Liver (tissue), 9 donors: ENCODE results near the gene MPPED2. TPM values are rescaled to one million over a fixed set of nuclear protein-coding genes. Genes with fewer than 3 reads are reported as not detected.

Source experiments
- DNase-seq: peaks from one replicate; pipeline ENCODE4 v3.0.0-alpha.2; 2017; ENCODE audit warnings: low spot score
- H3K27ac ChIP-seq, 2 donors: one replicate each; pipeline ENCODE4 v1.7.0; 2013; ENCODE audit warnings: inconsistent platforms in 2 of 2, low read length in 2 of 2, control low read depth in 1 of 2, low read depth in 1 of 2, mild to moderate bottlenecking in 1 of 2
- H3K27me3 ChIP-seq, 4 donors: one replicate each; pipeline versions ENCODE4 v1.6.1 to v1.7.0; 2013; ENCODE audit warnings: low read length in 3 of 4, inconsistent platforms in 1 of 4, mild to moderate bottlenecking in 1 of 4, moderate library complexity in 1 of 4; ENCODE audit not compliant: control insufficient read depth in 4 of 4, insufficient read depth in 4 of 4
- H3K36me3 ChIP-seq, 4 donors: one replicate each; pipeline versions ENCODE4 v1.6.1 to v1.7.0; 2013; ENCODE audit warnings: low read length in 3 of 4, mild to moderate bottlenecking in 3 of 4, low read depth in 1 of 4, moderate library complexity in 1 of 4; ENCODE audit not compliant: control insufficient read depth in 4 of 4, insufficient read depth in 3 of 4
- H3K4me1 ChIP-seq, 4 donors: one replicate each; pipeline versions ENCODE4 v1.6.1 to v1.7.0; 2013; ENCODE audit warnings: low read length in 3 of 4, mild to moderate bottlenecking in 3 of 4, moderate library complexity in 1 of 4; ENCODE audit not compliant: control insufficient read depth in 4 of 4, insufficient read depth in 4 of 4
- H3K4me3 ChIP-seq, 3 donors: one replicate each; pipeline versions ENCODE4 v1.6.1 to v1.7.0; 2013; ENCODE audit warnings: low read length in 3 of 3, control low read depth in 1 of 3, low read depth in 1 of 3, mild to moderate bottlenecking in 1 of 3
- H3K9ac ChIP-seq, 2 donors: one replicate each; pipeline ENCODE4 v1.7.0; 2013; ENCODE audit warnings: low read length in 2 of 2, mild to moderate bottlenecking in 2 of 2, moderate library complexity in 2 of 2, control low read depth in 1 of 2, low read depth in 1 of 2
- H3K9me3 ChIP-seq, 4 donors: one replicate each; pipeline versions ENCODE4 v1.6.1 to v1.7.0; 2013; ENCODE audit warnings: low read length in 3 of 4; ENCODE audit not compliant: control insufficient read depth in 4 of 4
- ATF3 ChIP-seq: IDR thresholded peaks from 2 replicates; pipeline ENCODE4 v1.6.1; 2016; ENCODE audit warnings: antibody characterized with exemption
- CTCF ChIP-seq: fragments of 150-350 bp; IDR thresholded peaks from 2 replicates; pipeline ENCODE4 v1.5.1; 2017; ENCODE audit warnings: improper control_type of control experiment, low read depth, low read length; ENCODE audit not compliant: missing input control
- EGR1 ChIP-seq, 2 donors: IDR thresholded peaks; 2 replicates each; pipeline ENCODE4 v1.6.1; 2016 to 2018; ENCODE audit warnings: antibody characterized with exemption in 2 of 2, low read depth in 2 of 2
- FOXA1 ChIP-seq: IDR thresholded peaks from 2 replicates; pipeline ENCODE4 v1.6.1; 2016; ENCODE audit warnings: antibody characterized with exemption
- FOXA2 ChIP-seq: IDR thresholded peaks from 2 replicates; pipeline ENCODE4 v1.6.1; 2016; ENCODE audit warnings: antibody characterized with exemption
- GABPA ChIP-seq, 2 donors: IDR thresholded peaks in 1 of 2; conservative IDR thresholded peaks in 1 of 2; 2 replicates each; pipeline ENCODE4 v1.6.1; 2016; ENCODE audit warnings: antibody characterized with exemption in 2 of 2, mild to moderate bottlenecking in 1 of 2, moderate library complexity in 1 of 2
- HNF4G ChIP-seq: IDR thresholded peaks from 2 replicates; pipeline ENCODE4 v1.6.1; 2016; ENCODE audit warnings: antibody characterized with exemption
- JUND ChIP-seq, 2 donors: IDR thresholded peaks; 2 replicates each; pipeline ENCODE4 v1.6.1; 2016; ENCODE audit warnings: antibody characterized with exemption in 2 of 2
- MAX ChIP-seq: IDR thresholded peaks from 2 replicates; pipeline ENCODE4 v1.6.1; 2016; ENCODE audit warnings: antibody characterized with exemption
- NR2F2 ChIP-seq: IDR thresholded peaks from 2 replicates; pipeline ENCODE4 v1.6.1; 2016; ENCODE audit warnings: antibody characterized with exemption
- RAD21 ChIP-seq, 2 donors: IDR thresholded peaks; 2 replicates each; pipeline ENCODE4 v1.6.1; 2016; ENCODE audit warnings: antibody characterized with exemption in 2 of 2, mild to moderate bottlenecking in 2 of 2
- RXRA ChIP-seq, 2 donors: IDR thresholded peaks; 2 replicates each; pipeline ENCODE4 v1.6.1; 2017 to 2018; ENCODE audit warnings: antibody characterized with exemption in 2 of 2, mild to moderate bottlenecking in 1 of 2
- SP1 ChIP-seq: IDR thresholded peaks from 2 replicates; pipeline ENCODE4 v1.6.1; 2018; ENCODE audit warnings: antibody characterized with exemption, mild to moderate bottlenecking
- TAF1 ChIP-seq: conservative IDR thresholded peaks from 2 replicates; pipeline ENCODE4 v1.6.1; 2016; ENCODE audit warnings: antibody characterized with exemption, mild to moderate bottlenecking
- YY1 ChIP-seq: IDR thresholded peaks from 2 replicates; pipeline ENCODE4 v1.6.1; 2016; ENCODE audit warnings: antibody characterized with exemption, mild to moderate bottlenecking
- ZBTB33 ChIP-seq: IDR thresholded peaks from 2 replicates; pipeline ENCODE4 v1.6.1; 2016; ENCODE audit warnings: antibody characterized with exemption
- WGBS: extraction: QIAGEN DNeasy Blood & Tissue Kit; methylation state at CpG from one replicate; pipeline ENCODE4 v1.1.7; 2013; 5-methylcytosine and 5-hydroxymethylcytosine counted together
- polyA plus RNA-seq, 2 donors: library from polyadenylated mRNA; stranded (reverse) in 1 of 2; unstranded in 1 of 2; fragments of 200-250 nt in 1 of 2; fragments of >200 nt in 1 of 2; fragmentation: Nextera tagmentation in 1 of 2; extraction: Ambion mirVana in 1 of 2; gene quantifications; one replicate each; pipeline versions ENCODE4 v1.2.1 to v1.2.3, GENCODE V29; 2013 to 2015
- total RNA-seq, 2 donors: library from RNA; depleted of rRNA; stranded (reverse); fragments of >200 nt; gene quantifications; one replicate each; pipeline ENCODE4 v1.2.3, GENCODE V29; 2014
- donor health status: healthy.
- donor health status: healthy.
- donor health status: healthy.
- donor health status: healthy.
- donor health status: healthy.

MPPED2 gene
- total and polyA plus RNA-seq, 4 donors = 0.22 to 1.6 (median 0.47) TPM

- no peak for DNase-seq
- Histone ChIP-seq H3K36me3 (no peaks in the 10 kb centered on the region), H3K9ac (no peak overlapping the region), H3K4me3 (peak overlapping the region in 1 of 3 donors; percentile 81), H3K27me3 (peaks cover 0 to 2% (median 0%) of the 10 kb centered on the region in 4 donors), H3K9me3 (no peaks in the 10 kb centered on the region), H3K4me1 (peaks cover 1 to 24% (median 15%) of the 10 kb centered on the region in 4 donors), H3K27ac (no peak overlapping the region)
- WGBS = 32% methylated on average over 29 of the region's 29 CpGs
- no peak for TF ChIP-seq HNF4G
- no peak for TF ChIP-seq FOXA2
- no peak for TF ChIP-seq TAF1
- TF ChIP-seq RXRA (IDR thresholded peaks at IDR 0.05) = no peak
- no peak for TF ChIP-seq ATF3
- no peak for TF ChIP-seq NR2F2
- no peak for TF ChIP-seq YY1
- no peak for TF ChIP-seq EGR1 (IDR thresholded peaks at IDR 0.05; ENCODE audit: low read depth in 2 of 2)
- no peak for TF ChIP-seq SP1
- no peak for TF ChIP-seq ZBTB33
- TF ChIP-seq FOXA1 = no peak
- no peak for TF ChIP-seq CTCF
- TF ChIP-seq RAD21 (IDR thresholded peaks at IDR 0.05) = no peak
- no peak for TF ChIP-seq GABPA (IDR thresholded peaks at IDR 0.05 in 1 of 2, conservative IDR thresholded peaks at IDR 0.05 in 1 of 2)
- no peak for TF ChIP-seq MAX
These were observed 2.5 kb downstream of the MPPED2 start for GRCh38 chr11:30583476-30584280.

GRCh38 chr11:30582726-30583125, 3.4 kb downstream of the MPPED2 start:
- Histone ChIP-seq H3K9ac (no peak overlapping the region), H3K36me3 (no peaks in the 10 kb centered on the region), H3K9me3 (no peaks in the 10 kb centered on the region), H3K27ac (no peak overlapping the region), H3K4me3 (no peak overlapping the region), H3K27me3 (peaks cover 0 to 2% (median 0%) of the 10 kb centered on the region in 4 donors), H3K4me1 (peaks cover 1 to 24% (median 15%) of the 10 kb centered on the region in 4 donors)
- TF ChIP-seq FOXA1 (no peak), JUND (IDR thresholded peaks at IDR 0.05) (no peak), EGR1 (IDR thresholded peaks at IDR 0.05; ENCODE audit: low read depth in 2 of 2) (no peak), YY1 (no peak), TAF1 (no peak), RAD21 (IDR thresholded peaks at IDR 0.05) (no peak)
- DNase-seq = no peak
- 90% methylated on average over 4 of the region's 4 CpGs for WGBS
